ENCODE data around the gene CFAP90. TPM values are rescaled to one million over a fixed set of nuclear protein-coding genes. Genes with fewer than 3 reads are reported as not detected.

The CFAP90 gene
- total and polyA plus RNA-seq, 7 donors = not detected

DNA sequence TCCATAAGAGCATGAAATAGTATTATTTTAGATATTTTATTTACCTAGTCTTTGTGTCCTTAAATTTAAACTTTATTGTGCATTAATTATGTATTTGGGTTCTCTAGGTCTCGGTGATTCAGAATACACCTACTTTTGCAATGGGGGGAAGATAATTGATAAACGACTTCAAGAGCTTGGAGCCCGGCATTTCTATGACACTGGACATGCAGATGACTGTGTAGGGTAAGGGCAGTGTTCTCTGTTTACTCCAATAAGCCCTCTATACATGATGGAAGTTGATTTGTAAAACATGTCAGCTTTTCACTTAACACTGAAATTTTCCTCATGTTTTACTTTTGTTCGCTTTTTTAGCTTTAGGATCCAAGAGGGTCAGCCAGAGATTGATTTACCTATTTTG, 24.2 kb upstream of the CFAP90 start:
- Histone ChIP-seq H3K4me1 (peaks cover 15% of the 10 kb centered on the region), H3K27me3 (ENCODE audit: insufficient read depth in 3 of 3, low read length in 2 of 3) (no peaks in the 10 kb centered on the region), H3K9me3 (no peaks in the 10 kb centered on the region), H3K36me3 (ENCODE audit: insufficient read depth in 1 of 2, low read depth in 1 of 2) (peaks cover 8 to 93% of the 10 kb centered on the region in 2 donors), H3K4me3 (no peak overlapping the region), H3K27ac (no peak overlapping the region)
- ATAC-seq = no peak
- TF ChIP-seq CTCF (IDR thresholded peaks at IDR 0.05) = no peak
- intact Hi-C loops (cut with DNase I) = no loop called here
- no peak for DNase-seq
- WGBS, 3 donors = 95 to 97% (median 95%) methylated on average over 4 of the region's 4 CpGs

- Histone ChIP-seq H3K9me3 (no peaks in the 10 kb centered on the region), H3K36me3 (ENCODE audit: insufficient read depth in 1 of 2, low read depth in 1 of 2) (peaks cover 8 to 88% of the 10 kb centered on the region in 2 donors), H3K27me3 (ENCODE audit: insufficient read depth in 3 of 3, low read length in 2 of 3) (no peaks in the 10 kb centered on the region), H3K4me3 (no peak overlapping the region), H3K27ac (no peak overlapping the region), H3K4me1 (peaks cover 18% of the 10 kb centered on the region)
- no peak for TF ChIP-seq CTCF (IDR thresholded peaks at IDR 0.05)
- DNase-seq (no peak), ATAC-seq (no peak)
- 98 to 100% (median 99%) methylated on average over 2 of the region's 2 CpGs for WGBS, 3 donors
- intact Hi-C loops (cut with DNase I) = no loop called here
Observed at GRCh38 chr5:7874639-7875038, 23.7 kb upstream of the CFAP90 start.

- H3K9me3 ChIP-seq = no peaks in the 10 kb centered on the region
- H3K27me3 ChIP-seq (ENCODE audit: insufficient read depth in 3 of 3, low read length in 2 of 3) = no peaks in the 10 kb centered on the region
- WGBS, 3 donors = 70 to 79% (median 78%) methylated on average over 9 of the region's 9 CpGs
- H3K36me3 ChIP-seq (ENCODE audit: insufficient read depth in 1 of 2, low read depth in 1 of 2) = peaks cover 5 to 73% of the 10 kb centered on the region in 2 donors
- no peak overlapping the region for H3K4me3 ChIP-seq
- peaks cover 18% of the 10 kb centered on the region for H3K4me1 ChIP-seq
- ATAC-seq (no peak), DNase-seq (no peak)
- intact Hi-C loops (cut with DNase I) = no loop called here
- TF ChIP-seq CTCF (IDR thresholded peaks at IDR 0.05) = no peak
- no peak overlapping the region for H3K27ac ChIP-seq
Observed at GRCh38 chr5:7873216-7873615, 22.3 kb upstream of the CFAP90 start.

- DNase-seq (no peak), ATAC-seq (no peak)
- TF ChIP-seq CTCF (IDR thresholded peaks at IDR 0.05) = no peak
- Histone ChIP-seq H3K9me3 (no peaks in the 10 kb centered on the region), H3K4me1 (peaks cover 24% of the 10 kb centered on the region), H3K4me3 (no peak overlapping the region), H3K36me3 (ENCODE audit: insufficient read depth in 1 of 2, low read depth in 1 of 2) (peaks cover 2 to 68% of the 10 kb centered on the region in 2 donors), H3K27ac (no peak overlapping the region), H3K27me3 (ENCODE audit: insufficient read depth in 3 of 3, low read length in 2 of 3) (no peaks in the 10 kb centered on the region)
- intact Hi-C loops (cut with DNase I) = no loop called here
- 65 to 76% (median 72%) methylated on average over 4 of the region's 4 CpGs for WGBS, 3 donors
Observed at GRCh38 chr5:7872517-7873130, 21.7 kb upstream of the CFAP90 start.

- intact Hi-C loops (cut with DNase I) = no loop called here
- no peaks in the 10 kb centered on the region for H3K9me3 ChIP-seq
- TF ChIP-seq CTCF (IDR thresholded peaks at IDR 0.05) = no peak
- WGBS, 3 donors = 44 to 86% (median 58%) methylated on average over 2 of the region's 2 CpGs
- peaks cover 2 to 62% of the 10 kb centered on the region in 2 donors for H3K36me3 ChIP-seq (ENCODE audit: insufficient read depth in 1 of 2, low read depth in 1 of 2)
- H3K27me3 ChIP-seq (ENCODE audit: insufficient read depth in 3 of 3, low read length in 2 of 3) = no peaks in the 10 kb centered on the region
- no peak for ATAC-seq
- H3K4me3 ChIP-seq = no peak overlapping the region
- no peak overlapping the region for H3K27ac ChIP-seq
- DNase-seq = no peak
- H3K4me1 ChIP-seq = peaks cover 32% of the 10 kb centered on the region
Observed at GRCh38 chr5:7871653-7872052, 20.7 kb upstream of the CFAP90 start.
